GM18861 (cell line): ENCODE data around the gene ARHGEF35.
"Not testable (repeated sequence)": the region's sequence is repeated elsewhere in the genome, so short reads cannot be mapped to it uniquely, and the experiment has no call there.

ENCODE experiments used
- ATAC-seq: cut with Tn5 transposase; IDR thresholded peaks from one replicate; pipeline ENCODE4 v1.9.1; 2021; ENCODE audit not compliant: unreplicated experiment

ARHGEF35 gene

DNA sequence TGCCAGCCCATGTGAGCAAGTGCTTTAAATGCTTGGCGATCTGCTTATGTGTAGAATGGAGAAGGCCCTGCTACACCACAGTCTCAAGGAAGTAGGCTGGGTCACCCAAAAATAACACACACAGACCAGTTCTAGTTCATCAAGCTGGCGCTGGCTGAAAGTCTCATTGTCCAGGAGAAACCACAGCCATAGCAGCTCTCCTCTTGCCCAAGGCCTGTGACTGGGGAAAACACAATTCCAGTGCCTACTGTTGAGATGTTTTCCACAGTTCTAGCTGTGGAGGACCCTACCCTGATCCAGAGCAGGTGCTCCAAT lies 16.5 kb downstream of the ARHGEF35 start:
- not testable (repeated sequence) for ATAC-seq

DNA sequence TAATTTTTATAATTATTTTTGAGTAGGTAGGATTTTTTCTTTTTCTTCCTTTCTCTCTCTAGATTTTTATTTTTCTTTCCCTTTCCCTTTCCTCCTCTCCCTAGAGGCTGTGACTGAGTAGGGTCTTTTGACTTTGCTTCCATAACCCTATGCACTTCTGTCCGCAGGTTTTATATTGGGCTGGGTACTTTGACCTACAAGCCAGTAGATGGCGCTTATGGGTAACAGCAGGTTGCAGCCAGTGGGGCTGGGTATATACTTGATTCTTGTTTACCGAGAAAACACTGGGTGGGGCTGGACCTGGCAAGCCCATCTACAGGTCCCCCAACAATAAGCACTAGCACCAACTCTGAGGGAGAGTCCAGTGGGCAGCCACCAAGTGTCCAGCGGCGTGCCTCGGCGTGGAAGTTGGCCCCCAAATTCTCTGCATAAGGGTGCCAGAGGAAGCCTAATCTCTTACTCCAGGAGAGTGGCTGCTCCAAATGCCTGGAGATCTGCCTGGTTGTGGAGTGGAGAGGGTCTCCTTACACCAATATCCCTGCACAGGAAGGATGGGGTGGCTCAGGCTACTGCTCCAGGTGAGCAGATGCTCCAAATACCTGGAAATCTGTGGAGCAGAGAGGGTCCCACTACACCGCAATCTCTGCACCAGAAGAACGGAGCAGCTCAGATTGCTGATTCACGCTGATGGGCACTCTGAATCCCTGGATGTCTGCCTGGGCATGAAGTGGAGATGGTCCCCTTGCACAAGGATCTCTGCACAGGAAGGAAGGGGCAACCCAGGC lies 17.1 kb downstream of the ARHGEF35 start:
- ATAC-seq = peak; percentile 89

DNA sequence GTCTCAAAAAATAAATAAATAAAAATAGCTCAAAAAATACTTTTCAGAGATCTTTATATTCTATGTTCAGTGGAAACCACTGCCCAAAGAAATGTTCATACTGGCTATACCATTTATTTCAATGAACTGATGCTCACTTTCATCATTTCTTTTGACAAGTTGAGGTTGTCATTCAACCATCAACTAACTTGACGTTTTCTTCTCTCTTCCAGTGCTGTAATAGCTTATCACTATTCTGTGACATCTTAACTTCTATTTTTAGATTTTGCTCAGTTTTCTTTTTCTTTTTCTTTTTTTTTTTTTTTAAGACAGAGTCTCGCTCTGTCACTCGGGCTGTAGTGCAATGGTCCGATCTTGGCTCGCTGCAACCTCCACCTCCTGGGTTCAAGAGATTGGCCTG lies 21.0 kb downstream of the ARHGEF35 start:
- no peak for ATAC-seq

DNA sequence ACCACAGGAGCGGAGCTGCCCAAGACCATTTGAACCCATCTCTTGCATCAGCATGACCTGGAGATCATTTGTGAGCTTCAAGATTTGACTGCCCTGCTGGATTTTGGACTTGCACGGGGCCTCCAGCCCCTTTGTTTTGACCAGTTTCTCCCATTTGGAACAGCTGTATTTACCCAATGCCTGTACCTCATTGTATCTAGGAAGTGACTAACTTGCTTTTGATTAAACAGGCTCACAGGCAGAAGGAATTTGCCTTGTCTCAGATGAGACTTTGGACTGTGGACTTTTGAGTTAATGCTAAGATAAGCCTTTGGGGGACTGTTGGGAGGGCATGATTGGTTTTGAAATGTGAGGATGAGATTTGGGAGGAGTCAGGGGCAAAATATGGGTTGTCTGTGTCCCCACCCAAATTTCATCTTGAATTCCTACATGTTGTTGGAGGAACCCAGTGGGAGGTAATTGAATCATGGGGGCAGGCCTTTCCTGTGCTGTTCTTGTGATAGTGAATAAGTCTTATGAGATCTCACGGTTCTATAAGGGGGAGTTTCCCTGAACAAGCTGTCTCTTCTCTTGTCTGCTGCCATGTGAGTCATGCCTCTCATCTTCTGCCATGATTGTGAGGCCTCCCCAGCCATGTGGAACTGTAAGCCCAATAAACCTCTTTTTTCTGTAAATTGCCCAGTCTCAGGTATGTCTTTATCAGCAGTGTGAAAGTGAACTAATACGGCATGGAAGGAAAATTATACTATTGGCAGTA lies 23.9 kb downstream of the ARHGEF35 start:
- not testable (repeated sequence) for ATAC-seq

DNA sequence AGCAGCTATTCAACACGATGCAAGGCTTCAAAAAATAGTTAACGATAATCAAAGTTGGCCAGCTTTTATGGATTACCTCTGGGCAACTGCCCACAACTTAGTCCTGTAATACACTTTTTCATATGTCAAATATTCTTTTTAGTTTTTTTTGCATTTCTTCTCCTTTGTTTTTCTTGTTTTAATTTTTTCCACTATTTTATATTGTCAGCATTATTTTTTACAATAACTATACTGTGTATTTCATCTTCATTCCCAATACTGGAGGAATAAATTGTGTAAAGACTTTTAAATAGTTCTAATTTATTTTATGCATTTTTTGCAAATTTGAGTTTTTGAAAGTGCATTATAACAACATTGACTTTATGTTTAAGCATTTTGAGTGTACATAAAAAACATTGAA lies 30.8 kb downstream of the ARHGEF35 start:
- no peak for ATAC-seq

DNA sequence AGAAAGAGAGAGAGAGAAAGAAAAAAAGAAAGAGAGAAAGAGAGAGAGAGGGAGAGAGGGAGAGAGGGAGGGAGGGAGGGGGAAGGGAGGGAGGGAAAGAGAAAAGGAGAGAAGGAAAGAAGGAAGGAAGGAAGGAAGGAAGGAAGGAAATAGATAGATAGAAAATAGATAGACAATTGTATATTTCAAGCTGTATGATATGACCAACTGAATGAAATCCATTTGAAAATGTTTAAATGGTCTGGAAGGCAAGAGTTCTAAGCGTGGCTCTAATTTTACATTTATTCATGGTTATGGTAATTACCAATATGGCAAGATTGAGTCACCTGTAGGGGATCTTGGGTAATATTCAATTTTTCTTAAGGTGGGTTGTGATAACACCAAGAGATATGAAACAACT lies 36.8 kb downstream of the ARHGEF35 start:
- ATAC-seq = no peak

DNA sequence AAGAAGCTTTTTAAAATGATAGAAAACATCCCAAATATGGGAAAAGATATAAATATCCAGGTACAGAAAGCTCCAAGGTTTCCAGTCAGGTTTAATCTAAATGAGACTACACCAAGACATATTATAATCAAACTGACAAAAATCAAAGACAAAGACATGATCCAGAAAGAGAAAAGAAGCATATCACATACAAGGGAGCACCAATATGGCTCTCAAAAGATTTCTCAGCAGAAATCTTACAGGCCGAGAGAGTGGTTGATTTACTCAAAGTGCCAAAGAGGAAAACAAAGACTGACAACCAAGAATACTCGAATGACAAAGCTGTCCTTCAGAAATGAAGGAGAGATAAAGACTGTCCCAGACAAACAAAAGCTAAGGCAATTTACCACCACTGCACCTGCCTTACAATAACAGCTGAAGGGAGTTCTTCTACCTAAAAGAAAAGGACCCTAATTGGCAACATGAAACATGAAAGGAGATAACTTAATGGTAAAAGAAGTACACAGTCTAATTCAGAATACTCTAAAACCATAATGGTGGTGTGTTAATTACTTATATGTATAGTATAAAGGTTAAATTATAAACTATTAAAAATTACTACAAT lies 47.3 kb downstream of the ARHGEF35 start:
- no peak for ATAC-seq

DNA sequence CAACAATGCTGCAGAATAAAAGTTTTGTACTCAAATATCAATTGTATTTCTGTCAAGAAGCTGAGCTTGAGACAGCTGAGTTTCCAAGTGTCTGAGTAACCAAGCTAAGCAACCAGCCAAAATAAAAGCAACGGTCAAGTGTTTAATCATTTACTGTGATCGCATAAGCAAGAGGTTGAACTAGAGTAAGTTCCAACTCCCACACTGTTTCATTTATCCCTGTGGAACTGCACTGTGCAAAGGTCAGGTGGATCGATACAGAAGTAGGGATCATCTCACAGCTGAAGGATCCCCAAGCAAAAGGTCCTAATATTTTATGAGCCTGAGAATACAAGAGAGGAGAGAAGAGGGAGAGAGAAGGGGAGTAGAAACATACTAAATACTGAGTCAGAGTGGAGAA lies 51.2 kb downstream of the ARHGEF35 start:
- no peak for ATAC-seq

DNA sequence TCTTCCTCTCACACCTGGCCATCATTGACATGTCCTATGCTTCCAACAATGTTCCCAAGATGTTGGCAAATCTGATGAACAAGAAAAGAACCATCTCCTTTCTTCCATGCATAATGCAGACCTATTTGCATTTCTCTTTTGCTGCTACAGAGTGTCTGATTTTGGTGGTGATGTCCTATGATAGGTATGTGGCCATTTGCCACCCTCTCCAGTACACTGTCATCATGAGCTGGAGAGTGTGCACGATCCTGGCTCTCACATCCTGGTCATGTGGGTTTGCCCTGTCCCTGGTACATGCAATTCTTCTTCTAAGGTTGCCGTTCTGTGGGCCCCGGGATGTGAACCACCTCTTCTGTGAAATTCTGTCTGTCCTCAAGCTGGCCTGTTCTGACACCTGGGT lies 53.4 kb downstream of the ARHGEF35 start:
- no peak for ATAC-seq

DNA sequence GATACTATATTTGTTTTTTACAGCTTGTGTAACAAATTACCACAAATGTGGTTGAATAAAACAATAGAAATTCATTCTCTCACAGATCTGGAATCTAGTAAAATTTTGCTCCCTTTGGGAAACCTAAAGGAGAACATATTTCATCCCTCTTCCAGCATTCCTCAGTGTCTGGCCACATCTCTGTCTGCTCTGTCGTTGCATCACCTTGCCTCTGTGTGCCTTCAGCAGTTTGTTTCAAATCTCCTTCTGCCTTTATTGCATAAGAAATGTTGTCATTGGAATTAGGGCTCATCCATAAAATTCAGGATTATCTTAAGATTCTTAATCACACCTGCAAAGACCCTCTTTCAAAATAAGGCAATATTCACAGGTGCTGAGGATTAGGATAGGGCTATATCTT lies 58.1 kb downstream of the ARHGEF35 start:
- ATAC-seq = no peak
